ENCODE measurements around the gene ETV1. TPM values are rescaled to one million over a fixed set of nuclear protein-coding genes. Genes with fewer than 3 reads are reported as not detected.
A peak's percentile ranks its signal among the peaks of the same experiment; 100 is the strongest.

ETV1 gene
- total and polyA plus RNA-seq, 9 of the 15 experiments (the other 6 are each of a cell fraction or from before 2014, with no cell fraction given) = 7.2 to 27.4 (median 14.0) TPM

DNA sequence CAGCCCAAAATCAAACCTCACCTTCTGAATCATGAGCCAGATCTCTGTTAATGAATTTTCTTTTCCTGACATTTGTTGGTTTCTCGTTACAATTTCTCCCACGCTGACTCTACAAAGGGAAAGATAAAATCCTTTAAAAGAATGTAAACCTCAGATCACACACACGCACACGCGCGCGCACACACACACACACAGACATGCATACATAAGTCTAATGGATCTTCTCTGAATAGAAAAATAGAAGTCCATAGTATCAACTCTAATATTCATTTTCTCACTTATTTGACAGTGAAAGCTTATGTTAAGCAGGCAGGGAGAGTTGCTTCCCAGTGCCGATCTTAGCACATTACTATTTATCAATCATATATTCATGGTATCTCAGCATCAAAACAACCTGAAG lies 1.4 kb downstream of the ETV1 start (continued):
- TF ChIP-seq, protein P1, sequence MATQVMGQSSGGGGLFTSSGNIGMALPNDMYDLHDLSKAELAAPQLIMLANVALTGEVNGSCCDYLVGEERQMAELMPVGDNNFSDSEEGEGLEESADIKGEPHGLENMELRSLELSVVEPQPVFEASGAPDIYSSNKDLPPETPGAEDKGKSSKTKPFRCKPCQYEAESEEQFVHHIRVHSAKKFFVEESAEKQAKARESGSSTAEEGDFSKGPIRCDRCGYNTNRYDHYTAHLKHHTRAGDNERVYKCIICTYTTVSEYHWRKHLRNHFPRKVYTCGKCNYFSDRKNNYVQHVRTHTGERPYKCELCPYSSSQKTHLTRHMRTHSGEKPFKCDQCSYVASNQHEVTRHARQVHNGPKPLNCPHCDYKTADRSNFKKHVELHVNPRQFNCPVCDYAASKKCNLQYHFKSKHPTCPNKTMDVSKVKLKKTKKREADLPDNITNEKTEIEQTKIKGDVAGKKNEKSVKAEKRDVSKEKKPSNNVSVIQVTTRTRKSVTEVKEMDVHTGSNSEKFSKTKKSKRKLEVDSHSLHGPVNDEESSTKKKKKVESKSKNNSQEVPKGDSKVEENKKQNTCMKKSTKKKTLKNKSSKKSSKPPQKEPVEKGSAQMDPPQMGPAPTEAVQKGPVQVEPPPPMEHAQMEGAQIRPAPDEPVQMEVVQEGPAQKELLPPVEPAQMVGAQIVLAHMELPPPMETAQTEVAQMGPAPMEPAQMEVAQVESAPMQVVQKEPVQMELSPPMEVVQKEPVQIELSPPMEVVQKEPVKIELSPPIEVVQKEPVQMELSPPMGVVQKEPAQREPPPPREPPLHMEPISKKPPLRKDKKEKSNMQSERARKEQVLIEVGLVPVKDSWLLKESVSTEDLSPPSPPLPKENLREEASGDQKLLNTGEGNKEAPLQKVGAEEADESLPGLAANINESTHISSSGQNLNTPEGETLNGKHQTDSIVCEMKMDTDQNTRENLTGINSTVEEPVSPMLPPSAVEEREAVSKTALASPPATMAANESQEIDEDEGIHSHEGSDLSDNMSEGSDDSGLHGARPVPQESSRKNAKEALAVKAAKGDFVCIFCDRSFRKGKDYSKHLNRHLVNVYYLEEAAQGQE (IDR thresholded peaks at IDR 0.05; ENCODE audit: borderline replicate concordance) = no peak
- TF ChIP-seq, protein P1 (CRISPR knock-in tag; IDR thresholded peaks at IDR 0.05; ENCODE audit: low read depth) = no peak
- no peak for TF ChIP-seq MITF (IDR thresholded peaks at IDR 0.05)
- no peak for TF ChIP-seq ZSCAN32 (CRISPR knock-in tag; IDR thresholded peaks at IDR 0.05)
- no peak for TF ChIP-seq SPI1 (IDR thresholded peaks at IDR 0.05; ENCODE audit: borderline replicate concordance, low read depth, low read length)
- peak; percentile 54 for TF ChIP-seq CXXC5 (CRISPR knock-in tag; IDR thresholded peaks at IDR 0.05)
- TF ChIP-seq STAT5B (CRISPR knock-in tag; IDR thresholded peaks at IDR 0.05) = no peak
- peak; percentile 83 to 86 for TF ChIP-seq KDM1A (IDR thresholded peaks at IDR 0.05)
- TF ChIP-seq E2F3 (CRISPR knock-in tag; IDR thresholded peaks at IDR 0.05) = no peak
- TF ChIP-seq, protein P2, sequence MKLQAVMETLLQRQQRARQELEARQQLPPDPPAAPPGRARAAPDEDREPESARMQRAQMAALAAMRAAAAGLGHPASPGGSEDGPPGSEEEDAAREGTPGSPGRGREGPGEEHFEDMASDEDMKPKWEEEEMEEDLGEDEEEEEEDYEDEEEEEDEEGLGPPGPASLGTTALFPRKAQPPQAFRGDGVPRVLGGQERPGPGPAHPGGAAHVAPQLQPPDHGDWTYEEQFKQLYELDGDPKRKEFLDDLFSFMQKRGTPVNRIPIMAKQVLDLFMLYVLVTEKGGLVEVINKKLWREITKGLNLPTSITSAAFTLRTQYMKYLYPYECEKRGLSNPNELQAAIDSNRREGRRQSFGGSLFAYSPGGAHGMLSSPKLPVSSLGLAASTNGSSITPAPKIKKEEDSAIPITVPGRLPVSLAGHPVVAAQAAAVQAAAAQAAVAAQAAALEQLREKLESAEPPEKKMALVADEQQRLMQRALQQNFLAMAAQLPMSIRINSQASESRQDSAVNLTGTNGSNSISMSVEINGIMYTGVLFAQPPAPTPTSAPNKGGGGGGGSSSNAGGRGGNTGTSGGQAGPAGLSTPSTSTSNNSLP (IDR thresholded peaks at IDR 0.05; ENCODE audit: borderline replicate concordance, low read depth, low read length) = peak; percentile 83; the same call in 1 of the 2 replicates
- no peak for TF ChIP-seq ZNF263 (CRISPR knock-in tag; IDR thresholded peaks at IDR 0.05; ENCODE audit: borderline replicate concordance)
- TF ChIP-seq DPF2 (IDR thresholded peaks at IDR 0.05) = no peak; the same call in 1 of the 2 replicates
- no peak for TF ChIP-seq NR4A1 (CRISPR knock-in tag; IDR thresholded peaks at IDR 0.05)
- TF ChIP-seq NR4A1 (tag; IDR thresholded peaks at IDR 0.05) = no peak
- TF ChIP-seq, protein P3, sequence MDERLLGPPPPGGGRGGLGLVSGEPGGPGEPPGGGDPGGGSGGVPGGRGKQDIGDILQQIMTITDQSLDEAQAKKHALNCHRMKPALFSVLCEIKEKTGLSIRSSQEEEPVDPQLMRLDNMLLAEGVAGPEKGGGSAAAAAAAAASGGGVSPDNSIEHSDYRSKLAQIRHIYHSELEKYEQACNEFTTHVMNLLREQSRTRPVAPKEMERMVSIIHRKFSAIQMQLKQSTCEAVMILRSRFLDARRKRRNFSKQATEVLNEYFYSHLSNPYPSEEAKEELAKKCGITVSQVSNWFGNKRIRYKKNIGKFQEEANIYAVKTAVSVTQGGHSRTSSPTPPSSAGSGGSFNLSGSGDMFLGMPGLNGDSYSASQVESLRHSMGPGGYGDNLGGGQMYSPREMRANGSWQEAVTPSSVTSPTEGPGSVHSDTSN (CRISPR knock-in tag; IDR thresholded peaks at IDR 0.05; ENCODE audit: low read depth) = no peak
- TF ChIP-seq, protein P3 (tag; conservative IDR thresholded peaks at IDR 0.05; ENCODE audit: low read depth) = 0 out of 2 replicates have a peak, but pooled peaks have one; percentile 8
